Hepatocyte (in vitro differentiated cells): ENCODE measurements around the gene AIRE. TPM values are rescaled to one million over a fixed set of nuclear protein-coding genes. Genes with fewer than 3 reads are reported as not detected.
A peak's percentile ranks its signal among the peaks of the same experiment; 100 is the strongest.

ENCODE experiments used
- DNase-seq: peaks from one replicate; pipeline ENCODE4 v3.0.0-alpha.2; 2016; ENCODE audit warnings: low spot score
- H2AFZ ChIP-seq: fragments of 200-600 bp; sonication (generic); 2 replicates; pipeline ENCODE4 v1.6.0; 2016; ENCODE audit warnings: antibody characterized with exemption, mild to moderate bottlenecking
- H3K27ac ChIP-seq: fragments of 200-600 bp; sonication (generic); 2 replicates; pipeline ENCODE4 v1.5.1; 2016; ENCODE audit warnings: mild to moderate bottlenecking
- H3K27me3 ChIP-seq: fragments of 200-600 bp; sonication (generic); 2 replicates; pipeline ENCODE4 v1.6.1; 2016
- H3K36me3 ChIP-seq: fragments of 200-600 bp; sonication (generic); replicated peaks from 2 replicates; pipeline ENCODE4 v1.5.1; 2016; ENCODE audit warnings: low read depth; ENCODE audit not compliant: insufficient read depth
- H3K4me1 ChIP-seq: fragments of 200-600 bp; sonication (generic); 2 replicates; pipeline ENCODE4 v1.5.1; 2016; ENCODE audit warnings: mild to moderate bottlenecking, moderate library complexity; ENCODE audit not compliant: insufficient read depth
- H3K4me2 ChIP-seq: fragments of 200-600 bp; sonication (generic); 2 replicates; pipeline ENCODE4 v1.6.0; 2016
- H3K4me3 ChIP-seq: fragments of 200-600 bp; sonication (generic); 2 replicates; pipeline ENCODE4 v1.5.1; 2016; ENCODE audit warnings: mild to moderate bottlenecking
- H3K79me2 ChIP-seq: fragments of 200-600 bp; sonication (generic); 2 replicates; pipeline ENCODE4 v1.6.0; 2017; ENCODE audit warnings: mild to moderate bottlenecking
- H3K9me2 ChIP-seq: fragments of 200-600 bp; sonication (generic); replicated peaks from 2 replicates; pipeline ENCODE4 v1.6.0; 2017; ENCODE audit warnings: mild to moderate bottlenecking; ENCODE audit not compliant: insufficient read depth
- H3K9me3 ChIP-seq: fragments of 200-600 bp; sonication (generic); 2 replicates; pipeline ENCODE4 v1.5.1; 2016; ENCODE audit warnings: low read depth, mild to moderate bottlenecking
- H4K20me1 ChIP-seq: fragments of 200-600 bp; sonication (generic); 2 replicates; pipeline ENCODE4 v1.6.0; 2016; ENCODE audit warnings: mild to moderate bottlenecking; ENCODE audit not compliant: insufficient read depth, poor library complexity, severe bottlenecking
- EZH2 ChIP-seq: fragments of 200-600 bp; sonication (generic); IDR thresholded peaks from 2 replicates; pipeline ENCODE4 v1.6.1; 2016; ENCODE audit warnings: antibody characterized with exemption, mild to moderate bottlenecking, borderline replicate concordance
- EZH2phosphoT487 ChIP-seq: fragments of 200-600 bp; sonication (generic); IDR thresholded peaks from one replicate; pipeline ENCODE4 v1.6.1; 2018; ENCODE audit warnings: antibody characterized with exemption, mild to moderate bottlenecking, low read depth, moderate library complexity; ENCODE audit not compliant: unreplicated experiment, severe bottlenecking
- WGBS: methylation state at CpG from one replicate; pipeline ENCODE4 v1.1.6; 2016; ENCODE audit warnings: low lambda C conversion rate; ENCODE audit errors: missing lambda C conversion rate; 5-methylcytosine and 5-hydroxymethylcytosine counted together
- polyA plus RNA-seq: library from polyadenylated mRNA; unstranded; fragments of >200 nt; fragmentation: Nextera tagmentation; extraction: Ambion mirVana; gene quantifications from 2 replicates; pipeline ENCODE4 v1.2.1, GENCODE V29; 2016
- total RNA-seq: library from RNA; depleted of rRNA; stranded (reverse); fragments of >200 nt; gene quantifications from 2 replicates; pipeline ENCODE4 v1.2.3, GENCODE V29; 2014
- TF ChIP-seq, protein P1 (sequence below): fragments of 200-600 bp; sonication (generic); IDR thresholded peaks from 2 replicates; pipeline ENCODE4 v1.5.1; 2016; ENCODE audit warnings: antibody characterized with exemption, mild to moderate bottlenecking; ENCODE audit not compliant: poor library complexity

The AIRE gene
- total and polyA plus RNA-seq, 2 experiments from 2014 or later: 0.42 to 1.00 TPM

DNA sequence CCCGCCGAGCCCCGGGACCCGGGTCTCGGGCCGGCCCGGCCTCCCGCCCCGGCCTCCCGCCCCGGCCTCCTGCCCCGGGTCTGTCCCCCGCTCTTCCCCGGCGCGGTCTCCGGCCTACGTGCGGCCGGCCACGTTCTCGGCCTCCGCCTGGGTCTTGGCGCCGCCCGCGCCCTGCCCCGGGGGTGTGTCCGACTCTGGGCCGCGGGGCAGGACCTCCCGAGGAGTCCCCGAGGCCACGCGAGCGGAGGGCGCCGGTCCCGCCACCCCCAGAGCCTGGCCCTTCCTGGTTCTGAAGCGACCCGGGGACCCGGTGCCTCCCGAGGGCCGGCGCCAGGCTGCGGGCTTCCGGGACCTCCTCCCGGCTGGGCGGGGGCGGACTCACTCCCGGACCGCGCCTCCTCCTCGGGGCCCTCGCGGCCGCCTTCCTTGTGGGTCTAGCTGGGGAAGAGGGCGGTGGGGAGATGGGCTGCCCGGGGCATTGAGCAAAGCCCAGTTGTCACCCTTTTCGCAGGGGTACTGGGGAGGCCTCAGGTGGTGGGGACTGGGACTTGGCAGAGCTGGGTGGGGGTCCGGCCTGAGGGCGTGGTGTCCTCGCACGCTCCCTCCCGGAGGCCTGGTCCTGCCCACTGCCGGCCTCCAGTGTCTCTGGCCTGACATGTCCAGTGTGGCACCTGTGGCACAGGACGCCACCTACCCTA is 14.7 kb downstream of the AIRE start:
- H3K4me2 ChIP-seq: peak overlapping the region; percentile 97
- H3K9me3 ChIP-seq: no peaks in the 10 kb centered on the region
- peaks cover 40% of the 10 kb centered on the region for H3K79me2 ChIP-seq
- WGBS: 4% methylated on average over 14 of the region's 67 CpGs
- peak overlapping the region; percentile 96 for H3K27ac ChIP-seq
- H3K36me3 ChIP-seq: no peaks in the 10 kb centered on the region
- H3K4me1 ChIP-seq: peaks cover 45% of the 10 kb centered on the region
- DNase-seq: peak; percentile 88
- H2AFZ ChIP-seq: peak overlapping the region; percentile 68
- H3K27me3 ChIP-seq: no peaks in the 10 kb centered on the region
- peaks cover 12% of the 10 kb centered on the region for H4K20me1 ChIP-seq
- peak overlapping the region; percentile 94 for H3K4me3 ChIP-seq
- no peaks in the 10 kb centered on the region for H3K9me2 ChIP-seq
- no peak for TF ChIP-seq EZH2phosphoT487
- TF ChIP-seq EZH2: no peak
- TF ChIP-seq, protein P1, sequence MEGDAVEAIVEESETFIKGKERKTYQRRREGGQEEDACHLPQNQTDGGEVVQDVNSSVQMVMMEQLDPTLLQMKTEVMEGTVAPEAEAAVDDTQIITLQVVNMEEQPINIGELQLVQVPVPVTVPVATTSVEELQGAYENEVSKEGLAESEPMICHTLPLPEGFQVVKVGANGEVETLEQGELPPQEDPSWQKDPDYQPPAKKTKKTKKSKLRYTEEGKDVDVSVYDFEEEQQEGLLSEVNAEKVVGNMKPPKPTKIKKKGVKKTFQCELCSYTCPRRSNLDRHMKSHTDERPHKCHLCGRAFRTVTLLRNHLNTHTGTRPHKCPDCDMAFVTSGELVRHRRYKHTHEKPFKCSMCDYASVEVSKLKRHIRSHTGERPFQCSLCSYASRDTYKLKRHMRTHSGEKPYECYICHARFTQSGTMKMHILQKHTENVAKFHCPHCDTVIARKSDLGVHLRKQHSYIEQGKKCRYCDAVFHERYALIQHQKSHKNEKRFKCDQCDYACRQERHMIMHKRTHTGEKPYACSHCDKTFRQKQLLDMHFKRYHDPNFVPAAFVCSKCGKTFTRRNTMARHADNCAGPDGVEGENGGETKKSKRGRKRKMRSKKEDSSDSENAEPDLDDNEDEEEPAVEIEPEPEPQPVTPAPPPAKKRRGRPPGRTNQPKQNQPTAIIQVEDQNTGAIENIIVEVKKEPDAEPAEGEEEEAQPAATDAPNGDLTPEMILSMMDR: no peak

GRCh38 chr21:44301141-44301540 is 15.5 kb downstream of the AIRE start:
- 78% methylated on average over 13 of the region's 13 CpGs for WGBS

DNA sequence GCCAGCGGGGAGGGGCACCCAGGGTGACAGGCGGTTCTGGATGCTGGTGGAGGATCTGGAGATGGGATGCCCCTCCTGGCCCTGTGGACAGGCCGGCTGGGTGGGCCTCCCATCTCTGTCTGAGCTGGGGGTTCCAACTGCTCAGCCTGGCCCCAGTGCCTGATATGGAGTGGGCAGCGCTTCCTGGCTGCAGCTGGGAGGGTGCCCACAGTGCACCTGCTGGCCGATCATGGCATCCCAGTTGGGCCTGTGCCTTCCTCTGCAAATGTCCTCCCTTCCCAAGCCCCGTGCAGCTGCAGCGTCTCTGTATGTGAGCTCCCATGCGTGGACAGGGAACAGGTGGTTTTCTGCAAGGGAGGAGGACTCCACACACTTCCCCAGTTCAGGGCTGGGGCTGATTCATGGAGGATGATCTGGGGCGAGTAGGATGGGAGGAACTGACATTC is 16.3 kb downstream of the AIRE start:
- peak overlapping the region; percentile 96 for H3K27ac ChIP-seq
- no peak for DNase-seq
- peaks cover 55% of the 10 kb centered on the region for H3K79me2 ChIP-seq
- peaks cover 45% of the 10 kb centered on the region for H3K4me1 ChIP-seq
- no peaks in the 10 kb centered on the region for H3K27me3 ChIP-seq
- TF ChIP-seq, protein P1: no peak
- no peaks in the 10 kb centered on the region for H3K9me3 ChIP-seq
- H2AFZ ChIP-seq: no peak overlapping the region
- H3K36me3 ChIP-seq: no peaks in the 10 kb centered on the region
- peak overlapping the region; percentile 97 for H3K4me2 ChIP-seq
- no peaks in the 10 kb centered on the region for H3K9me2 ChIP-seq
- H3K4me3 ChIP-seq: no peak overlapping the region
- peaks cover 23% of the 10 kb centered on the region for H4K20me1 ChIP-seq
- 89% methylated on average over 9 of the region's 9 CpGs for WGBS

More at GRCh38 chr21:44301141-44301540, 15.5 kb downstream of the AIRE start:
- TF ChIP-seq, protein P1: no peak
- TF ChIP-seq EZH2phosphoT487: no peak
- H3K36me3 ChIP-seq: no peaks in the 10 kb centered on the region
- no peak for DNase-seq
- H3K79me2 ChIP-seq: peaks cover 48% of the 10 kb centered on the region
- H3K4me2 ChIP-seq: peak overlapping the region; percentile 97
- H4K20me1 ChIP-seq: peaks cover 18% of the 10 kb centered on the region
- H3K9me3 ChIP-seq: no peaks in the 10 kb centered on the region
- H3K27me3 ChIP-seq: no peaks in the 10 kb centered on the region
- peak overlapping the region; percentile 94 for H3K4me3 ChIP-seq
- peaks cover 45% of the 10 kb centered on the region for H3K4me1 ChIP-seq
- no peak overlapping the region for H2AFZ ChIP-seq
- H3K27ac ChIP-seq: peak overlapping the region; percentile 96
- H3K9me2 ChIP-seq: no peaks in the 10 kb centered on the region
